Esophagus squamous epithelium (tissue), 5 donors: ENCODE results near the gene ARMCX5. TPM values are rescaled to one million over a fixed set of nuclear protein-coding genes. Genes with fewer than 3 reads are reported as not detected.

ENCODE experiments used
- DNase-seq: peaks from one replicate; lab custom pipeline; 2025; lab: John Stamatoyannopoulos, UW
- H3K27ac ChIP-seq, 4 donors: fragments of 200-600 bp; sonication (generic); one replicate each; pipeline ENCODE4 v1.5.1; 2016 to 2019; ENCODE audit warnings: mild to moderate bottlenecking in 1 of 4
- H3K27me3 ChIP-seq, 4 donors: fragments of 200-600 bp; sonication (generic); 1 replicate in 3 of 4; 2 replicates in 1 of 4; pipeline versions ENCODE4 v1.5.1 to v1.6.0; 2017 to 2021; ENCODE audit warnings: antibody characterized with exemption in 1 of 4
- H3K36me3 ChIP-seq, 3 donors: fragments of 200-600 bp; sonication (generic); one replicate each; pipeline ENCODE4 v1.5.1; 2016 to 2019
- H3K4me1 ChIP-seq, 3 donors: fragments of 200-600 bp; sonication (generic); one replicate each; pipeline ENCODE4 v1.5.1; 2017 to 2019
- H3K4me3 ChIP-seq, 4 donors: fragments of 200-600 bp; sonication (generic); 1 replicate in 3 of 4; 2 replicates in 1 of 4; pipeline ENCODE4 v1.5.1; 2016 to 2019; ENCODE audit warnings: mild to moderate bottlenecking in 2 of 4, moderate library complexity in 1 of 4
- H3K9me3 ChIP-seq, 3 donors: fragments of 200-600 bp; sonication (generic); one replicate each; pipeline ENCODE4 v1.5.1; 2016 to 2019
- POLR2A ChIP-seq, 4 donors: fragments of 450-650 bp; IDR thresholded peaks; one replicate each; pipeline ENCODE4 v1.6.1; 2017; ENCODE audit warnings: antibody characterized with exemption in 4 of 4, mild to moderate bottlenecking in 4 of 4, moderate library complexity in 3 of 4
- WGBS, 2 donors: methylation state at CpG; one replicate each; pipeline ENCODE4 v1.1.5; 2018; 5-methylcytosine and 5-hydroxymethylcytosine counted together
- intact Hi-C: fragments of 100-400 bp; cut with DNase I; formaldehyde crosslinking; loops from one replicate; pipeline ENCODE4 v1.15.0; 2022
- total RNA-seq, 4 donors: library from RNA; depleted of rRNA; stranded (reverse); fragments of >200 nt; gene quantifications; one replicate each; pipeline ENCODE4 v1.1.0, GENCODE V29; 2016
- TF ChIP-seq, protein P1 (sequence below), 6 experiments: fragments of 450-650 bp in 4 of 6; fragments of 200-600 bp in 2 of 6; sonication (generic) in 2 of 6; IDR thresholded peaks; one replicate each; pipeline ENCODE4 v1.5.1; 2016 to 2019; ENCODE audit warnings: antibody characterized with exemption in 6 of 6, mild to moderate bottlenecking in 4 of 6, moderate library complexity in 4 of 6
- donor health status: DM: yes; HTN: yes; CAD: no.

Gene ARMCX5
- total RNA-seq, 4 donors from 2014 or later, result 7.9 to 15.1 (median 12.9) TPM

DNA sequence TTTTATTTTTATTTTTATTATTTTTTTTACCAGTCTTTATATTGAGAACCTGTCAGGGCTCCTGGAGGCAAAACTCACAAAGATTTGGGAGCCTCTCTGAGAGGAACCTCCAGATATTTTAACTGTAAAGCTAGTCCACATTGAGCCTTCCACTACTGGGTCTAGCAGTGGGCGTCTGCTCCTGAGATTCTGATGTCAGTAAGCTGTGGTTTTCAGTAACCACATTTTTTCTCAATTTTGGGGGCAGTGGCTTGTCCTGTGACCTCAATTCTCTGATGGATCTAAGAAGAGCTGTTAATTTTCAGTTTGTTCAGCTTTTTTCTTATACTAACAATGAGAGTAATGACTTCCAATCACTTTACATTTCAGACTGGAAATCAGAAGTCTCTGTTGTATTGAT is 28.3 kb downstream of the ARMCX5 start:
- Histone ChIP-seq H3K36me3 (no peaks in the 10 kb centered on the region), H3K4me3 (no peak overlapping the region), H3K27ac (no peak overlapping the region), H3K27me3 (no peaks in the 10 kb centered on the region), H3K4me1 (no peaks in the 10 kb centered on the region), H3K9me3 (peaks cover 0 to 5% (median 0%) of the 10 kb centered on the region in 3 donors)
- intact Hi-C loops, result no loop called here
- WGBS, 2 donors, result 69 to 80% methylated on average over 1 of the region's 1 CpG
- no peak for DNase-seq
- no peak for TF ChIP-seq POLR2A (IDR thresholded peaks at IDR 0.05)
- TF ChIP-seq, protein P1, sequence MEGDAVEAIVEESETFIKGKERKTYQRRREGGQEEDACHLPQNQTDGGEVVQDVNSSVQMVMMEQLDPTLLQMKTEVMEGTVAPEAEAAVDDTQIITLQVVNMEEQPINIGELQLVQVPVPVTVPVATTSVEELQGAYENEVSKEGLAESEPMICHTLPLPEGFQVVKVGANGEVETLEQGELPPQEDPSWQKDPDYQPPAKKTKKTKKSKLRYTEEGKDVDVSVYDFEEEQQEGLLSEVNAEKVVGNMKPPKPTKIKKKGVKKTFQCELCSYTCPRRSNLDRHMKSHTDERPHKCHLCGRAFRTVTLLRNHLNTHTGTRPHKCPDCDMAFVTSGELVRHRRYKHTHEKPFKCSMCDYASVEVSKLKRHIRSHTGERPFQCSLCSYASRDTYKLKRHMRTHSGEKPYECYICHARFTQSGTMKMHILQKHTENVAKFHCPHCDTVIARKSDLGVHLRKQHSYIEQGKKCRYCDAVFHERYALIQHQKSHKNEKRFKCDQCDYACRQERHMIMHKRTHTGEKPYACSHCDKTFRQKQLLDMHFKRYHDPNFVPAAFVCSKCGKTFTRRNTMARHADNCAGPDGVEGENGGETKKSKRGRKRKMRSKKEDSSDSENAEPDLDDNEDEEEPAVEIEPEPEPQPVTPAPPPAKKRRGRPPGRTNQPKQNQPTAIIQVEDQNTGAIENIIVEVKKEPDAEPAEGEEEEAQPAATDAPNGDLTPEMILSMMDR (IDR thresholded peaks at IDR 0.05), result no peak

DNA sequence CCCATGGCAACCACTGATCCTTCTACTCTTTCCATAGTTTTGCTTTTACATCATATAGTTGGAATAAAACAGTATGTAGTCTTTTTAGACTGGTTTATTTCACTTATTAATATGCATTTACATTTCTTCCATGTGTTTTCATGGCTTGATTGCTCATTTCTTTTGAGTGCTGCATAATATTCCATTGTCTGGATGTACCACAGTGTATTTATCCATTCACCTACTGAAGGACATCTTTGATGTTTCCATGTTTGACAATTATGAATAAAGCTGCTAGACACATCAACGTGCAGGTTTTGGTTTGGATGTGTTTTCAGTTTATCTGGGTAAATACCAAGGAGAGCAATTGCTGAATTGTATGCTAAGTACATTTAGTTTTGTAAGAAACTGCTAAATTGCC is 38.2 kb downstream of the ARMCX5 start:
- WGBS, 2 donors, result 53 to 100% methylated on average over 1 of the region's 1 CpG
- Histone ChIP-seq H3K36me3 (peaks cover 0 to 2% (median 0%) of the 10 kb centered on the region in 3 donors), H3K4me3 (no peak overlapping the region), H3K27me3 (no peaks in the 10 kb centered on the region), H3K27ac (no peak overlapping the region), H3K4me1 (no peaks in the 10 kb centered on the region), H3K9me3 (no peaks in the 10 kb centered on the region)
- no peak for TF ChIP-seq POLR2A (IDR thresholded peaks at IDR 0.05)
- TF ChIP-seq, protein P1 (IDR thresholded peaks at IDR 0.05), result no peak
- DNase-seq, result no peak
- intact Hi-C loops, result no loop called here

DNA sequence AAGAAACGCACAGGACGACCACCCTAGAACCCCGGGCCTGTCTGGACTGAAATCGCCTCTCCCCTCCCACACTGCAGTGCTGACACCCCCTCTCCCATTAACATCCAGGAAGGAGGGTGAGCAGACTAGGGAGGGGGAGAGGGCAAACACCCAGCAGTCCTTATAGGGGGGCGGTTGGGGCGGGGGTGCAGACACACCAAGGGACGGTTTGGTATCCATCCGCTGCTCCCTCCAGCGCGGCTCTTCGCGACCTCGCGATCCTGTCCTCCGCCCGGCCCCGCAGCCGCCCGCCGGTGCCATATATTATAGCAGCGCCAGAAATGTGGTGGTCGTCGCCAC is 51.6 kb downstream of the ARMCX5 start:
- Histone ChIP-seq H3K27me3 (no peaks in the 10 kb centered on the region), H3K9me3 (no peaks in the 10 kb centered on the region), H3K36me3 (no peaks in the 10 kb centered on the region), H3K4me3 (peak overlapping the region; percentile 41 to 72 (median 60)), H3K4me1 (peaks cover 0 to 16% (median 3%) of the 10 kb centered on the region in 3 donors), H3K27ac (peak overlapping the region; percentile 62 to 86 (median 77))
- WGBS, 2 donors, result 40% methylated on average over 1 of the region's 23 CpGs; no CpG with 5 or more reads in 1 of the 2 donors
- TF ChIP-seq POLR2A (IDR thresholded peaks at IDR 0.05), result no peak
- TF ChIP-seq, protein P1 (IDR thresholded peaks at IDR 0.05), result no peak
- intact Hi-C loops, result no loop called here
- DNase-seq, result no peak

DNA sequence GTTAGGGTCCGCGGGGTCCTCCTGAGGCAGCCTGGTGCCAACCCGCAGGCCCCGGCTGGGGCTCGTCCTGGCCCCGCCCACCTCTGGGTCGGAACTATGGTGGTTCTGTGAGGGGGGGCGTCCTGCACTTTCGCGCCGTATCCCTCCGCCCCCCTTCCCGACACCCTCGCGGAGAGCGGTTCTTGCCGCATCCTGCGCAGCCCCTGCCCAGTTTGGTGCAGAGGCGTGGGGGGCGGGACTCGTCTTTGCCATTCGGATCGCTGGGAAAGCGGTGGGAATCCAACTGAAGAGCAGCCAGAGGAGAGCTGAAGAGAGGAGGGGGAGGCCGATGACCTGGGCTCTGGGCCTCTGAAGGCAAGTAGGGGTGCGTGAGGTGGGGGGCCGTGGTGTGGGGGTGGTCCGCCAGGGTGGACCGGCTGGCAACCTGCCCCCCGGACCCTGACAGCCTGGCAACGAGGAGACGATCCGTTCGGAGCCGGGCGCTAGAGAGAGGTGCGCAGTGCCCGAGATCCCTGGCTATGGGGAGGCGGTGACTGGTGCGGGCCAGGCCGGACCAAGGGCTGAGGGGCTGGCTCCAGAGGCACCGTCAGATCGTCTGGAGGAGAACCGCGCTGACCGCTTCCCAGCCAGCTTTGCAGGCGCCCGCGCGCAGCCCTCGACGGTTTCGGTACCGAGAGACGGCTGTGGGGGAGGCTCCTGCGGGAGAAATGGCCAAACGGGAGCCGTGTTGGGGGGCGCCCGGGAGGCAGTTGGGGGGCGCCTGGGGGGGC is 52.1 kb downstream of the ARMCX5 start, which contains the start of gene GPRASP1:
GPRASP1 (plus strand) TSS at position 242 of the 770 bp plus-strand sequence. CDS start 2,431 bp downstream, outside the sequence.
- Histone ChIP-seq H3K27me3 (no peaks in the 10 kb centered on the region), H3K9me3 (no peaks in the 10 kb centered on the region), H3K27ac (peak within 1 kb of the TSS; percentile 62 to 86 (median 77)), H3K4me1 (peaks cover 0 to 16% (median 3%) of the 10 kb centered on the region in 3 donors), H3K36me3 (no peaks in the 10 kb centered on the region), H3K4me3 (peak within 1 kb of the TSS; percentile 41 to 72 (median 60))
- TF ChIP-seq, protein P1 (IDR thresholded peaks at IDR 0.05), result no peak
- TF ChIP-seq POLR2A (IDR thresholded peaks at IDR 0.05), result peak in 2 of 4 donors; percentile 22 to 39
- intact Hi-C loops, result no loop called here
- DNase-seq, result peak; percentile 9
- WGBS, 2 donors, result no CpG with 5 or more reads among the region's 61 CpGs

DNA sequence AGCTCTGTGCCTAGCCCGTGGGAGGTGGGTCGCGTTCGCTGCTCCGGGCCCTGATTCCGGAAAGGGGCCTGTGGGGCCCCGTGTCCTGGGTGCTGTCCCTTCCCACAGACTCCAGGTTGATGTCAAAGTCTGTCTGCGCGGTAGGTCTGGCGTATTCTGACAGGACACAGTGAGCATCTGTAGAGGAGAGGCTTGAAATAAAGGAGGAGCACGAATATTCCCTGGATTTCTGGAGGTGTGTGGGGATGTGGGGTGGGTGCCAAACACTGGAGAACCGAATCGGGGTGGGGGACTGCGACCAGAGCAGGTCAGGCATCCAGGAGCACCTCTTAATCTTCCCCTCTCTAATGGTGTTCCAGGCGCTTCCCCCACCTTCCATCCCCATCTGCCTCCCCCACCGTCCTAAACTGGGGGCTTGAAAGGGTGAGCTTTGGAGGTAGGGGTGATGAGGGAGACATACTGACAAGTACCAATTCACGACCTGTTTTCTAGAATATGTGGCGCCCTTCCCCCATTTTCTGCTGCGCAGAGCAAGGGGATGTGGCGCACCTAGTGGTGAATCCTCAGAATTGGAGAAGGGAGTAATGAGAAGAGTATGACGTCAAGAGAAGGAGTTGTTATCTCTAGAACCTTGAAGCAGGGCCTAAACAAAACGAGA is 52.8 kb downstream of the ARMCX5 start:
- WGBS, 2 donors, result 0 to 38% methylated on average over 1 to 16 of the region's 22 CpGs
- Histone ChIP-seq H3K36me3 (no peaks in the 10 kb centered on the region), H3K9me3 (no peaks in the 10 kb centered on the region), H3K4me1 (peaks cover 0 to 16% (median 3%) of the 10 kb centered on the region in 3 donors), H3K27me3 (no peaks in the 10 kb centered on the region), H3K4me3 (peak overlapping the region; percentile 41 to 72 (median 60)), H3K27ac (peak overlapping the region; percentile 62 to 86 (median 77))
- no peak for DNase-seq
- TF ChIP-seq, protein P1 (IDR thresholded peaks at IDR 0.05), result peak; percentile 21 to 54 (median 30)
- TF ChIP-seq POLR2A (IDR thresholded peaks at IDR 0.05), result no peak
- intact Hi-C loops, result no loop called here
